HepG2 (cell line): ENCODE results near the gene IRF2. TPM values are rescaled to one million over a fixed set of nuclear protein-coding genes. Genes with fewer than 3 reads are reported as not detected.
A peak's percentile ranks its signal among the peaks of the same experiment; 100 is the strongest.

Experiments
- ATF2 ChIP-seq: sonication (generic); formaldehyde crosslinking; IDR thresholded peaks from 2 replicates; pipeline ENCODE4 v1.4.0; 2020; ENCODE audit warnings: missing genetic modification reagents
- CEBPG ChIP-seq: IDR thresholded peaks from 2 replicates; pipeline ENCODE4 v1.6.1; 2016
- CREB1 ChIP-seq, 2 experiments: fragments of 450-650 bp in 1 of 2; IDR thresholded peaks; 2 replicates each; pipeline ENCODE4 v1.6.1; 2016 to 2017; ENCODE audit warnings: control low read depth in 1 of 2, mild to moderate bottlenecking in 1 of 2, missing compliant biosample characterization in 1 of 2, missing genetic modification characterization in 1 of 2
- HMG20A ChIP-seq: IDR thresholded peaks from 2 replicates; pipeline ENCODE4 v1.6.1; 2016; ENCODE audit warnings: borderline replicate concordance
- HMG20B ChIP-seq: conservative IDR thresholded peaks from 2 replicates; pipeline ENCODE4 v1.6.1; 2016; ENCODE audit warnings: missing genetic modification reagents, missing compliant biosample characterization
- JARID2 ChIP-seq: sonication (generic); formaldehyde crosslinking; IDR thresholded peaks from 2 replicates; pipeline ENCODE4 v1.8.1; 2023; ENCODE audit warnings: missing genetic modification reagents, inconsistent platforms; ENCODE audit not compliant: insufficient replicate concordance
- JUN ChIP-seq: sonication (generic); formaldehyde crosslinking; IDR thresholded peaks from 2 replicates; pipeline ENCODE4 v1.4.0; 2020; ENCODE audit warnings: mild to moderate bottlenecking, missing genetic modification reagents
- KDM6A ChIP-seq: IDR thresholded peaks from 2 replicates; pipeline ENCODE4 v1.6.1; 2016; ENCODE audit warnings: low read depth
- KMT2B ChIP-seq: IDR thresholded peaks from 2 replicates; pipeline ENCODE4 v1.6.1; 2016; ENCODE audit warnings: missing genetic modification reagents, missing compliant biosample characterization
- LCORL ChIP-seq, 2 experiments: fragments of 450-650 bp in 1 of 2; sonication (generic) in 1 of 2; formaldehyde crosslinking in 1 of 2; IDR thresholded peaks; 2 replicates each; pipeline versions ENCODE4 v1.5.0 to v1.6.1; 2017 to 2020; ENCODE audit warnings: antibody characterized with exemption in 1 of 2, missing genetic modification reagents in 1 of 2
- MXI1 ChIP-seq: IDR thresholded peaks from 3 replicates; pipeline ENCODE4 v1.6.1; 2012; ENCODE audit warnings: low read depth, low read length, inconsistent platforms, borderline replicate concordance
- NR2F1 ChIP-seq, 2 experiments: fragments of 450-650 bp in 1 of 2; formaldehyde crosslinking in 1 of 2; IDR thresholded peaks; 2 replicates each; pipeline versions ENCODE4 v1.5.0 to v1.6.1; 2016 to 2020; ENCODE audit warnings: mild to moderate bottlenecking in 1 of 2, missing compliant biosample characterization in 1 of 2, missing genetic modification reagents in 1 of 2, moderate library complexity in 1 of 2
- NR3C1 ChIP-seq: sonication (generic); formaldehyde crosslinking; IDR thresholded peaks from 2 replicates; pipeline ENCODE4 v1.4.0; 2020; ENCODE audit warnings: missing genetic modification reagents
- PAWR ChIP-seq: sonication (generic); formaldehyde crosslinking; IDR thresholded peaks from 2 replicates; pipeline ENCODE4 v1.4.0; 2020; ENCODE audit warnings: missing genetic modification reagents, mild to moderate bottlenecking, borderline replicate concordance
- RARA ChIP-seq: IDR thresholded peaks from 2 replicates; pipeline ENCODE4 v1.6.1; 2016; ENCODE audit warnings: missing genetic modification reagents, missing compliant biosample characterization
- REST ChIP-seq, 2 experiments: IDR thresholded peaks; 2 replicates each; pipeline ENCODE4 v1.6.1; 2011 to 2012; ENCODE audit warnings: low read length in 2 of 2, borderline replicate concordance in 1 of 2, low read depth in 1 of 2, mild to moderate bottlenecking in 1 of 2, moderate library complexity in 1 of 2
- TEAD2 ChIP-seq: sonication (generic); formaldehyde crosslinking; IDR thresholded peaks from 2 replicates; pipeline ENCODE4 v1.9.0; 2021; ENCODE audit warnings: missing genetic modification reagents
- TFE3 ChIP-seq: IDR thresholded peaks from 2 replicates; pipeline ENCODE4 v1.6.1; 2016
- ZEB1 ChIP-seq: IDR thresholded peaks from 2 replicates; pipeline ENCODE4 v1.6.1; 2012; ENCODE audit warnings: mild to moderate bottlenecking, low read depth, inconsistent platforms; ENCODE audit not compliant: insufficient replicate concordance
- ZFP41 ChIP-seq: sonication (generic); formaldehyde crosslinking; IDR thresholded peaks from 2 replicates; pipeline ENCODE4 v1.4.0; 2020; ENCODE audit warnings: mild to moderate bottlenecking, missing genetic modification reagents, borderline replicate concordance
- ZMYM4 ChIP-seq: sonication (generic); formaldehyde crosslinking; IDR thresholded peaks from 2 replicates; pipeline ENCODE4 v1.8.1; 2023; ENCODE audit warnings: mild to moderate bottlenecking, missing genetic modification reagents
- ZNF205 ChIP-seq: IDR thresholded peaks from 2 replicates; pipeline ENCODE4 v1.6.1; 2018; ENCODE audit warnings: missing biosample characterization, missing genetic modification reagents
- ZNF430 ChIP-seq: sonication (generic); formaldehyde crosslinking; IDR thresholded peaks from 2 replicates; pipeline ENCODE4 v1.9.0; 2021; ENCODE audit warnings: mild to moderate bottlenecking, missing genetic modification reagents
- ZNF569 ChIP-seq: sonication (generic); formaldehyde crosslinking; IDR thresholded peaks from 2 replicates; pipeline ENCODE4 v1.5.0; 2020; ENCODE audit warnings: mild to moderate bottlenecking, missing genetic modification reagents, moderate library complexity, borderline replicate concordance
- ZNF598 ChIP-seq: sonication (generic); formaldehyde crosslinking; IDR thresholded peaks from 2 replicates; pipeline ENCODE4 v1.5.1; 2020; ENCODE audit warnings: mild to moderate bottlenecking, missing genetic modification reagents, borderline replicate concordance
- ZNF780A ChIP-seq: sonication (generic); formaldehyde crosslinking; IDR thresholded peaks from 2 replicates; pipeline ENCODE4 v1.8.0; 2022; ENCODE audit warnings: mild to moderate bottlenecking, missing genetic modification reagents, moderate library complexity
- polyA plus RNA-seq, 8 experiments: library from polyadenylated mRNA; depleted of rRNA in 3 of 8; stranded (reverse) in 7 of 8; unstranded in 1 of 8; fragments of >200 nt; fragmentation: Illumina TruSeq in 4 of 8; extraction: Trizol in 4 of 8; gene quantifications; 2 replicates each; pipeline versions ENCODE4 v1.2.1 to v1.2.3, GENCODE V29; 2011 to 2016; ENCODE audit warnings: low read depth in 4 of 8, missing spikeins in 1 of 8, mixed read lengths in 1 of 8; ENCODE audit not compliant: insufficient read depth in 1 of 8
- total RNA-seq, 5 experiments: library from RNA; depleted of rRNA; stranded (reverse); fragments of >200 nt; fragmentation: Illumina TruSeq; extraction: Trizol; gene quantifications; 2 replicates each; pipeline ENCODE4 v1.2.3, GENCODE V29; 2016; ENCODE audit warnings: low read depth in 1 of 5

IRF2 gene
- total and polyA plus RNA-seq, 2 of the 13 experiments (the other 11 are each of a cell fraction or from before 2014, with no cell fraction given): 15.5 to 28.8 TPM

- TF ChIP-seq REST (IDR thresholded peaks at IDR 0.05; ENCODE audit: borderline replicate concordance in 1 of 2, low read depth in 1 of 2, low read length in 2 of 2): peak in 1 of 2 experiments; percentile 68; a peak in 1 of 4 replicates
- peak; percentile 47 for TF ChIP-seq CEBPG (CRISPR knock-in tag)
- TF ChIP-seq ZMYM4: peak; percentile 38; the same call in 1 of the 2 replicates
- TF ChIP-seq ZNF430: no peak
- peak; percentile 35; the same call in 1 of the 2 replicates for TF ChIP-seq TFE3
- no peak for TF ChIP-seq KDM6A
- TF ChIP-seq HMG20A (CRISPR knock-in tag): peak; percentile 87; the same call in 1 of the 2 replicates
- no peak for TF ChIP-seq LCORL (IDR thresholded peaks at IDR 0.05)
- peak; percentile 62; the same call in 1 of the 2 replicates for TF ChIP-seq LCORL (CRISPR knock-in tag; IDR thresholded peaks at IDR 0.05)
- TF ChIP-seq ATF2 (CRISPR knock-in tag): no peak
- TF ChIP-seq JUN (CRISPR knock-in tag): no peak; the same call in 1 of the 2 replicates
- TF ChIP-seq PAWR: no peak
- no peak for TF ChIP-seq NR2F1 (CRISPR knock-in tag; IDR thresholded peaks at IDR 0.05)
- peak; percentile 38; the same call in 1 of the 2 replicates for TF ChIP-seq KMT2B (CRISPR knock-in tag)
- TF ChIP-seq TEAD2 (CRISPR knock-in tag): no peak
- peak; percentile 47; the same call in 1 of the 2 replicates for TF ChIP-seq ZNF205 (CRISPR knock-in tag)
- TF ChIP-seq ZNF780A (CRISPR knock-in tag): no peak
- 0 out of 2 replicates have a peak, but pooled peaks have one; percentile 28 for TF ChIP-seq HMG20B (CRISPR knock-in tag)
- TF ChIP-seq ZNF569 (CRISPR knock-in tag): no peak
- peak; percentile 99 for TF ChIP-seq RARA (CRISPR knock-in tag)
- no peak for TF ChIP-seq JARID2 (CRISPR knock-in tag)
- no peak for TF ChIP-seq CREB1 (IDR thresholded peaks at IDR 0.05)
- peak; percentile 60 for TF ChIP-seq CREB1 (CRISPR knock-in tag; IDR thresholded peaks at IDR 0.05)
- no peak for TF ChIP-seq ZFP41 (CRISPR knock-in tag)
- TF ChIP-seq ZEB1: peak; percentile 64
- no peak for TF ChIP-seq NR3C1 (CRISPR knock-in tag)
- peak; percentile 81 for TF ChIP-seq ZNF598 (CRISPR knock-in tag)
- peak; percentile 57; the same call in 1 of the 3 replicates for TF ChIP-seq MXI1
These were observed 88.6 kb downstream of the IRF2 start (continued) for GRCh38 chr4:184385705-184386141.
